T-cell (primary cell): ENCODE data around the gene NDUFS6. TPM values are rescaled to one million over a fixed set of nuclear protein-coding genes. Genes with fewer than 3 reads are reported as not detected.
"Not testable (repeated sequence)": the region's sequence is repeated elsewhere in the genome, so short reads cannot be mapped to it uniquely, and the experiment has no call there.

ENCODE experiments used
- ATAC-seq, 4 experiments: fragments of 200-7000 bp in 3 of 4; fragments of 150-1000 bp in 1 of 4; cut with Tn5 transposase; replicated peaks in 1 of 4; 1 replicate in 3 of 4; 2 replicates in 1 of 4; pipeline ENCODE4 v1.10.0; 2021; ENCODE audit warnings: moderate library complexity in 3 of 4, mild to moderate bottlenecking in 2 of 4, moderate number of reproducible peaks in 1 of 4
- CTCF ChIA-PET, 2 donors: fragments of 300-600 bp; sonication (Branson Sonifier 250); formaldehyde crosslinking; loops; one replicate each; lab custom pipeline; 2022; ENCODE audit warnings: antibody characterized with exemption in 2 of 2; lab: Charles Lee
- POLR2A ChIA-PET, 2 donors: fragments of 300-600 bp; sonication (Branson Sonifier 250); formaldehyde crosslinking; loops; one replicate each; lab custom pipeline; 2022; ENCODE audit warnings: antibody characterized with exemption in 2 of 2; lab: Charles Lee
- DNase-seq, 35 experiments: peaks; one replicate each; pipeline versions ENCODE4 v3.0.0 to v3.0.0-alpha.2; 2013 to 2023
- H3K27ac ChIP-seq: one replicate; pipeline ENCODE4 v1.5.1; 2013; ENCODE audit warnings: low read length
- H3K27me3 ChIP-seq, 2 experiments: replicated peaks in 1 of 2; 1 replicate in 1 of 2; 2 replicates in 1 of 2; pipeline versions ENCODE4 v1.6.1 to v1.7.0; 2013; ENCODE audit warnings: low read length in 1 of 2, mixed read lengths in 1 of 2; ENCODE audit not compliant: control insufficient read depth in 2 of 2, insufficient read depth in 2 of 2; ENCODE audit errors: extremely low read depth in 1 of 2
- H3K36me3 ChIP-seq, 2 donors: 1 replicate in 1 of 2; 2 replicates in 1 of 2; pipeline versions ENCODE4 v1.6.1 to v1.7.0; 2013; ENCODE audit warnings: low read length in 1 of 2; ENCODE audit not compliant: control insufficient read depth in 2 of 2, insufficient read depth in 1 of 2; ENCODE audit errors: extremely low read depth in 1 of 2
- H3K4me1 ChIP-seq, 2 experiments: 1 replicate in 1 of 2; 2 replicates in 1 of 2; pipeline versions ENCODE4 v1.6.1 to v1.7.0; 2013; ENCODE audit warnings: low read length in 2 of 2, mixed read lengths in 1 of 2; ENCODE audit not compliant: insufficient read depth in 2 of 2, control insufficient read depth in 1 of 2; ENCODE audit errors: extremely low read depth in 1 of 2
- H3K4me3 ChIP-seq, 2 donors: 1 replicate in 1 of 2; 2 replicates in 1 of 2; pipeline versions ENCODE4 v1.5.1 to v1.7.0; 2013; ENCODE audit warnings: mild to moderate bottlenecking in 2 of 2, low read length in 1 of 2, moderate library complexity in 1 of 2; ENCODE audit not compliant: control insufficient read depth in 1 of 2; ENCODE audit errors: extremely low read depth in 1 of 2
- H3K9me3 ChIP-seq: 2 replicates; pipeline ENCODE4 v1.7.0; 2013
- H3K27ac Mint-ChIP-seq, 2 donors: one replicate each; pipeline ENCODE4 v1.8.0; 2020 to 2021; ENCODE audit warnings: mild to moderate bottlenecking in 2 of 2, mixed read lengths in 2 of 2
- H3K27me3 Mint-ChIP-seq, 2 donors: one replicate each; pipeline ENCODE4 v1.8.0; 2021 to 2022; ENCODE audit warnings: mixed read lengths in 2 of 2
- H3K36me3 Mint-ChIP-seq: one replicate; pipeline ENCODE4 v1.8.0; 2021; ENCODE audit warnings: mixed read lengths
- H3K4me1 Mint-ChIP-seq, 3 donors: one replicate each; pipeline ENCODE4 v1.8.0; 2020 to 2022; ENCODE audit warnings: mixed read lengths in 3 of 3, mild to moderate bottlenecking in 1 of 3
- H3K4me3 Mint-ChIP-seq, 3 donors: one replicate each; pipeline ENCODE4 v1.8.0; 2020 to 2022; ENCODE audit warnings: mild to moderate bottlenecking in 3 of 3, mixed read lengths in 3 of 3, moderate library complexity in 3 of 3
- H3K9me3 Mint-ChIP-seq, 3 donors: one replicate each; pipeline ENCODE4 v1.8.0; 2020 to 2022; ENCODE audit warnings: mixed read lengths in 3 of 3
- WGBS: methylation state at CpG from one replicate; pipeline ENCODE4 v1.1.5; 2013; ENCODE audit warnings: missing lambda C conversion rate; ENCODE audit not compliant: insufficient coverage; 5-methylcytosine and 5-hydroxymethylcytosine counted together
- total RNA-seq, 35 experiments: library from RNA in 6 of 35; stranded (reverse) in 6 of 35; fragments of 120-200 nt in 1 of 35; gene quantifications; one replicate each; pipeline versions ENCODE4 v1.2.1 to v1.2.4 and lab custom pipeline; 2013 to 2026

The NDUFS6 gene
- total RNA-seq, 5 donors from 2014 or later (not counting 1 experiment from before 2014, with no cell fraction given) = 16.4 to 21.7 (median 18.8) TPM

DNA sequence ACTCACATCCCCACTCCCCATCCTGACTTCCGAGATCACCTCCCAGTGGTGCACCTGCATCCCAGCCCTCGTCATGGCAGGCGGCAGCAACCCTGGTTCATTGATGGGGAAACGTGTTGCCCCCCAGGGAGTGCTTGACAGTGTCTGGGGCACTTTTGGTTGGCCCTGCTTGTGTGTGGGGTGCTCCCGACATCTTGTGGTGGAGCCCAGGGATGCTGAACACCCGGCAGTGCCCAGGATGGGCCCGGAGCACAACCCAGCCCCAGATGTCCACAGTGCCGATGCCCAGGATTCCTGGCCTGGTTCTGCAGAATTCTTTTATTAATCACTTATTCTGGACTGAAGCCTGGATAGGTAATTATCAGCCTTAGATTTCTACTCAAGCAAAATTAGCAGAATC lies 5.3 kb upstream of the NDUFS6 start:
- Mint-ChIP-seq H3K27me3 (no peaks in the 10 kb centered on the region), H3K36me3 (peaks cover 24% of the 10 kb centered on the region), H3K9me3 (no peaks in the 10 kb centered on the region), H3K4me3 (no peak overlapping the region), H3K4me1 (peaks cover 56 to 74% (median 69%) of the 10 kb centered on the region in 3 donors), H3K27ac (no peak overlapping the region)
- no peaks in the 10 kb centered on the region for H3K27me3 ChIP-seq
- no peak overlapping the region for H3K27ac ChIP-seq
- ATAC-seq (no peak), DNase-seq (no peak)
- H3K9me3 ChIP-seq = no peaks in the 10 kb centered on the region
- ChIA-PET CTCF (no interaction called here), POLR2A (no interaction called here)
- H3K36me3 ChIP-seq = peaks cover 0 to 17% of the 10 kb centered on the region in 2 donors
- 95% methylated on average over 7 of the region's 8 CpGs for WGBS
- H3K4me3 ChIP-seq = no peak overlapping the region
- peaks cover 9 to 62% of the 10 kb centered on the region in 2 experiments for H3K4me1 ChIP-seq

DNA sequence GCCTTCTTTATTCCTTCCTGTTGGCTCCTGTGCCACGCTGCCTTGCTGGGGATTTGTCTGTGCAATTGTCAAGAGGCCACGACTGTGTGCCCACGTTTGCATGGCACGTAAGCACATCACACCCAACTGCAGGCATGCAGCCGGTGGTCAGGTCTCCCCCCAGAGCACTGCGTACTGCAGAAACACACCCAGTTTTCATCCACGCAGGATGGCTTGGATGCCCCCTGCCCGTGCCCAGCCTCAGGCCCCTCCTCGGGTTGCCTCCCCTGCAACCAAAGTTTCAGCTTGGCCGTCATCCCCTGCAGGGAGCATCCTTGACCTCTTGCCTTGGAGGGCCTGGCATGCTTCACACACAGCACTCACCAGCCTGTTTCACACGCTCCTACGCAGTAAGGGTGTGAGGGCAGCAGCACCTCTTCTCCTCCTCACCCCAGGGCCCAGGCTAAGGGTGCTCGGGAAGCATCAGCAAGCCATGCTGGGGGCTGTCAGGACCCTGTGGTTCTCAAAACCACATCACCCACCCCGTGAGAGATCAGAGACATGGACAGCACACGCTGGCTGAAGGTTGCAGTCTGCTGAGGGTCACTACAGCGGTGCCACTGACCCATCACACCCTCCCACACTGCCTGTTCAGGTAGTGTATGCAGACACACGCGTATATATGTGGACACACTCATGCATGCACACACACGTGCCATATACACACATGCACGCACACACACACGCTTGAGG lies 4.7 kb upstream of the NDUFS6 start:
- no peaks in the 10 kb centered on the region for H3K27me3 Mint-ChIP-seq
- H3K27ac Mint-ChIP-seq = no peak overlapping the region
- H3K36me3 Mint-ChIP-seq = peaks cover 24% of the 10 kb centered on the region
- WGBS = 94% methylated on average over 15 of the region's 21 CpGs
- peaks cover 53 to 68% (median 64%) of the 10 kb centered on the region in 3 donors for H3K4me1 Mint-ChIP-seq
- Histone ChIP-seq H3K9me3 (no peaks in the 10 kb centered on the region), H3K27me3 (no peaks in the 10 kb centered on the region), H3K4me3 (no peak overlapping the region), H3K27ac (no peak overlapping the region), H3K4me1 (peaks cover 9 to 58% of the 10 kb centered on the region in 2 experiments), H3K36me3 (peaks cover 0 to 17% of the 10 kb centered on the region in 2 donors)
- POLR2A ChIA-PET = no interaction called here
- CTCF ChIA-PET = no interaction called here
- DNase-seq (no peak), ATAC-seq (no peak)
- H3K9me3 Mint-ChIP-seq = no peaks in the 10 kb centered on the region
- peak overlapping the region in 1 of 3 donors; percentile 17 for H3K4me3 Mint-ChIP-seq

DNA sequence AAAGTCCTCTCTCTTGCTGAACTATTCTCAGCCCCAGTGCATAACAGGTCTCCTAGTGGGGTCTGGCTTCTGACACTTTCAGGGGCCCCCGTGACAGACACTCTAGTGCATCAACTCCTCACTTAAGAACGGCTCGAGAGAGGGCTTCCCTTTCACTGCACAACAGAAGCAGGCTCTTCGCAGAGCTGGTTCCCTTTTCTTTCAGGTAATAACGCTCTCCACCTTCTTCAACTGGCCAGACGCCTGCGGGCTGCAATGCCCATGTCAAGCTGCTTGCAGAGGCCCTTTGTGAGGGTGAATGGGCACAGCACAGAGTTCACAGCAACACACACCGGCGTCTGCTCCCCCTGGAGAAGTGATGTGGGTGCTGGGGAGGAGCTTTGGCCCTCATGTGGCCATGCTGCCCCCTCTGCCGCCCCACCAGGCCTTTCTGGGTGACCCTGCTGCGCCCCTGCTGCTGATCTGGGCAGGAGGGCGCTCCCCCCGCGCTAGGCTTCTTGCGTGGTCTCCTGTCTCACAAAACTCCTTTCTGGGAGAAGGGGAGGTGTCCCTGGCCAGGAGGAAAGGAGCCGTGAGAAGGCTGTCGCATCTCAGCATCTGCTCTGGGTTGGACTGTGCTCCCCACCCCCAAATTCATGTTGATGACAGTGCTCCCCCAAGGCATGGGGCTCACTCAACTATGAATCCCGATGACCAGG lies 4.0 kb upstream of the NDUFS6 start:
- Histone ChIP-seq H3K9me3 (no peaks in the 10 kb centered on the region), H3K27ac (no peak overlapping the region), H3K27me3 (no peaks in the 10 kb centered on the region), H3K36me3 (peaks cover 0 to 17% of the 10 kb centered on the region in 2 donors), H3K4me1 (peaks cover 13 to 56% of the 10 kb centered on the region in 2 experiments), H3K4me3 (no peak overlapping the region)
- H3K4me1 Mint-ChIP-seq = peaks cover 52 to 68% (median 62%) of the 10 kb centered on the region in 3 donors
- no peaks in the 10 kb centered on the region for H3K27me3 Mint-ChIP-seq
- H3K27ac Mint-ChIP-seq = no peak overlapping the region
- CTCF ChIA-PET = no interaction called here
- H3K9me3 Mint-ChIP-seq = no peaks in the 10 kb centered on the region
- POLR2A ChIA-PET = no interaction called here
- ATAC-seq (no peak), DNase-seq (no peak)
- H3K36me3 Mint-ChIP-seq = peaks cover 27% of the 10 kb centered on the region
- WGBS = 97% methylated on average over 9 of the region's 18 CpGs
- peak overlapping the region in 1 of 3 donors; percentile 99 for H3K4me3 Mint-ChIP-seq

DNA sequence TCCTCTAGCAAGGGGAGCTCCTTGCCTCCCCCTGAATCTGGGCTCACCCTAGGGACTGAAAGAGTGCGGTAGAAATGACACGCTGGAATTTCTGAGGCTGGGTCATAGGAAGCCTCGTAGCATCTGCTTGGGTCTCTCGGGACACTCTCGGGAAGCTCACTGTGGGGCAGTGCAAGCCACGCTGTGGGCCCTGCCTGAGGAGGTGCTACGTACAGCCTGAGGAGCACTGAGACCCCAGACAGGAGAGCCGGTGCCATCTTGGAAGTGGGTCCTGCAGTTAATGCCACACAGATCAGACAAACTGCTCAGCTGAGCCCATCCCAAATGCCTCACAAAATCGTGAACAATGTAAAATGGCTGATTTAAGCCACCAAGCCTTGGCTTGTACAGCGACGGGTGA lies 3.4 kb upstream of the NDUFS6 start:
- H3K27me3 Mint-ChIP-seq = no peaks in the 10 kb centered on the region
- Histone ChIP-seq H3K27ac (no peak overlapping the region), H3K4me1 (peaks cover 12 to 50% of the 10 kb centered on the region in 2 experiments), H3K4me3 (no peak overlapping the region), H3K27me3 (no peaks in the 10 kb centered on the region), H3K9me3 (no peaks in the 10 kb centered on the region), H3K36me3 (peaks cover 2 to 20% of the 10 kb centered on the region in 2 donors)
- H3K27ac Mint-ChIP-seq = peak overlapping the region; percentile 22 to 36
- DNase-seq (no peak), ATAC-seq (no peak)
- H3K4me3 Mint-ChIP-seq = peak overlapping the region; percentile 34 to 99 (median 98)
- H3K9me3 Mint-ChIP-seq = no peaks in the 10 kb centered on the region
- WGBS = 92% methylated on average over 9 of the region's 11 CpGs
- peaks cover 28% of the 10 kb centered on the region for H3K36me3 Mint-ChIP-seq
- POLR2A ChIA-PET = no interaction called here
- CTCF ChIA-PET = no interaction called here
- peaks cover 49 to 66% (median 61%) of the 10 kb centered on the region in 3 donors for H3K4me1 Mint-ChIP-seq

DNA sequence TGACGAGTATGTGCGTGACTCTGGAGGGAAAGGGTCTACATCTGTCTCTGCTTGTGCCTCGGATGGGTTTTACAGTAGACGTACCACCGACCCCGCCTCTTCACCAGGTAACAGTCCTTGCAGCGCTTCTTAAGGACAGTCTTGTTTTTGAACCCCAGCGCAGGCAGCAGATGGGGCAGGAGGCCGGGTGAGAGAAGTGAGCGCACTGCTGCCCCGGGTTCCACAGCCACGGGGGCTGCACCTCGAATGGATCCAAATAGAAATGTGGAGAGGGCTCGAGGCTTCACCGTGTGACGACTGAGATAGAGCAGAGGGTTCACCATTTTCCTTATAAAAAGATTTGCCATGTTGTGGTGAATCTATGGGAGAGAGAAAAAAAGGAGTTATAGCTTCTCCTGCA lies 2.6 kb upstream of the NDUFS6 start:
- peaks cover 5 to 27% of the 10 kb centered on the region in 2 donors for H3K36me3 ChIP-seq
- H3K9me3 Mint-ChIP-seq, POLR2A ChIA-PET, H3K27ac ChIP-seq, H3K9me3 ChIP-seq, H3K27me3 ChIP-seq, H3K27me3 Mint-ChIP-seq, DNase-seq, CTCF ChIA-PET, ATAC-seq: not testable (repeated sequence)
- Mint-ChIP-seq H3K36me3 (peaks cover 36% of the 10 kb centered on the region), H3K4me3 (peak overlapping the region; percentile 98 to 99 (median 98)), H3K27ac (peak overlapping the region; percentile 42 to 73), H3K4me1 (peaks cover 50 to 66% (median 61%) of the 10 kb centered on the region in 3 donors)
- 100% methylated on average over 1 of the region's 16 CpGs for WGBS
- H3K4me1 ChIP-seq = peaks cover 12 to 43% of the 10 kb centered on the region in 2 experiments
- peak overlapping the region; percentile 61 to 85 for H3K4me3 ChIP-seq

DNA sequence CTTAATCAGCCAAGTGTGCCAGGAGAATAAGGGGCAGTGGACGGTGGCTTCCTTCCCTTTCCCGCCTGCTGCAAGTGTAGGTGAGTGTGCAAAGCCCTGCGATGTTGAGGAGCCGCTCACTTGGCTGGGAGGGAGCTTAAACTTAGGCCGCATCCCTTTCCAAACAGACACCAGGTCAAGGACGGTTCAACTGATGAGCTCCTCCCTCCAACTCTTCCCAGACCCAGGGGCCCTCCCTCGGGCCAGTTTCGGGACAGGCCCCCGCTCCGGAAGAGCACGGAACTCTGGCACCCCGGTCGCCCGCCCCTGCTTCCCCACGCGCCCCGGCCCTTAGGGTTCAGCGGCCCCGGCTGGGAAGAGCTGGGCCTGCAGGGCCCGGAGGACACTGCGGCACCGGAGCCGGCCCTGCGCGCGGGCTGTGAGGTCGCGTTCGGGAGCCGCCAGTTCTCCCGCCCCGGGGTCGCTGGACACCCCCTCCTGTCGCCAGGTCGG lies 2.1 kb upstream of the NDUFS6 start:
- Histone ChIP-seq H3K4me1 (peaks cover 12 to 43% of the 10 kb centered on the region in 2 experiments), H3K36me3 (peaks cover 8 to 33% of the 10 kb centered on the region in 2 donors), H3K9me3 (no peaks in the 10 kb centered on the region), H3K27me3 (no peaks in the 10 kb centered on the region), H3K27ac (peak overlapping the region; percentile 69), H3K4me3 (peak overlapping the region; percentile 61 to 85)
- Mint-ChIP-seq H3K4me1 (peaks cover 56 to 66% (median 61%) of the 10 kb centered on the region in 3 donors), H3K4me3 (peak overlapping the region; percentile 98 to 99 (median 98)), H3K9me3 (no peaks in the 10 kb centered on the region), H3K36me3 (peaks cover 41% of the 10 kb centered on the region), H3K27ac (peak overlapping the region; percentile 23 to 73), H3K27me3 (no peaks in the 10 kb centered on the region)
- peak in 11 of 35 experiments; percentile 10 to 43 (median 24) for DNase-seq
- POLR2A ChIA-PET = no interaction called here
- CTCF ChIA-PET = no interaction called here
- peak; percentile 26 to 37 (median 36) for ATAC-seq
- 1% methylated on average over 35 of the region's 35 CpGs for WGBS
